Measurements from ENCODE around the gene CAMK1D. TPM values are rescaled to one million over a fixed set of nuclear protein-coding genes. Genes with fewer than 3 reads are reported as not detected.

Gene CAMK1D
- total RNA-seq, 4 donors from 2014 or later: 0.55 to 2.2 (median 1.5) TPM

- no peaks in the 10 kb centered on the region for H3K9me3 ChIP-seq
- H3K36me3 ChIP-seq: no peaks in the 10 kb centered on the region
- TF ChIP-seq POLR2A (IDR thresholded peaks at IDR 0.05) (no peak), CTCF (IDR thresholded peaks at IDR 0.05 in 4 of 5, conservative IDR thresholded peaks at IDR 0.05 in 1 of 5) (no peak)
- no peaks in the 10 kb centered on the region for H3K4me1 ChIP-seq
- no peak overlapping the region for H3K4me3 ChIP-seq
- in situ Hi-C loops (cut with MboI; ENCODE audit: low sequenced_read_pairs in 4 of 4) (no loop called here), intact Hi-C loops (cut with DNase I; ENCODE audit: low total_unique reads) (no loop called here)
- H3K27me3 ChIP-seq: no peaks in the 10 kb centered on the region
- H3K27ac ChIP-seq: no peak overlapping the region
- DNase-seq: no peak
- no peak for ATAC-seq
Measured at GRCh38 chr10:12597176-12597575, 247.8 kb downstream of the CAMK1D start.

DNA sequence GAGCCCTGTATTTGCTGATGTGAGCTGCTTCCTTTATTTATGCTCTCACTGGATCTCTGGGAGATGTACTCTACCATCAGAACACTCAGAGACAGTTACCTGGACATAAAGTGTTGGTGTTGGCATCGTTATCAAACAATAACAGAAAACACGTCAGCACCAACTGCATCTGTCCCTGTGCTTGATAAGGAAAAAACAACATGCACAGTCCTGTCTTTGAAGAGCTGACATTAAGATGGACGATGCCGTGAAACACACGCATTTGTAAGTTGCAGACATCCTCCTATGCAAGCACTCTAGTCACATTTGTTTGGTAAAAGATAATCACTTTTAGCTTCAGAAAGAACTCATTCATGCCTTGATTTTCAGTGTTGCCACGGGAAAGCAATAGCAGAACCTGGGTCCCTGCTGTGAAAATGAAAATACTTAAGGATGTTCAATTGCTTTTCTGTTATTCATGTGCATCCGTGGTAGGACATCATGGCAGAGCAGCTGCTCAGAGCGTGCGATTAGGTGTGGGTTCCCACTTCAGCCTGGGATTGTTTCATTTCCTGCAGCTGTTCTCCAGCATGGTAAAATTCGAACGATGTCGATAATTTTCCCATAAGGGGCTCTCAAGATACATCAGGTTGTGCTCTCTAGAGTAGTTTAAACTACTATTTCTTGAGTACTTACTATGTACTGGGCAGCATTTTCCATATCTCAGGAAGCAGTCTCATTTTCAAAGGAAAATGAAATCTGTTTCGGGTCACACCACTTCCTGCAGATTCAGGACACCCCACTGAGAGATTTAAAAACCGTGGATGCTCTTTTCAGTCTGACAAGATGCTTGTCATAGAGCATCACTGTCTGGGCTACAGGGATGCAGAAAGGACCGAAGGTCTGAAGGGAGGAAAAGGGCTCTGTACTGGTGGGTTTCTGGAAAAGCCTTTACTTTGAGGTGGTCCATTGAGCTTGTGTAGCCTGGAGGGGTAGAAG lies 248.7 kb downstream of the CAMK1D start:
- DNase-seq (no peak), ATAC-seq (no peak)
- no peaks in the 10 kb centered on the region for H3K4me1 ChIP-seq
- intact Hi-C loops (cut with DNase I; ENCODE audit: low total_unique reads): no loop called here
- H3K9me3 ChIP-seq: no peaks in the 10 kb centered on the region
- H3K4me3 ChIP-seq: no peak overlapping the region
- H3K27me3 ChIP-seq: no peaks in the 10 kb centered on the region
- in situ Hi-C loops (cut with MboI; ENCODE audit: low sequenced_read_pairs in 4 of 4): no loop called here
- H3K36me3 ChIP-seq: no peaks in the 10 kb centered on the region
- TF ChIP-seq CTCF (IDR thresholded peaks at IDR 0.05 in 4 of 5, conservative IDR thresholded peaks at IDR 0.05 in 1 of 5) (no peak), POLR2A (IDR thresholded peaks at IDR 0.05) (no peak)
- H3K27ac ChIP-seq: no peak overlapping the region

DNA sequence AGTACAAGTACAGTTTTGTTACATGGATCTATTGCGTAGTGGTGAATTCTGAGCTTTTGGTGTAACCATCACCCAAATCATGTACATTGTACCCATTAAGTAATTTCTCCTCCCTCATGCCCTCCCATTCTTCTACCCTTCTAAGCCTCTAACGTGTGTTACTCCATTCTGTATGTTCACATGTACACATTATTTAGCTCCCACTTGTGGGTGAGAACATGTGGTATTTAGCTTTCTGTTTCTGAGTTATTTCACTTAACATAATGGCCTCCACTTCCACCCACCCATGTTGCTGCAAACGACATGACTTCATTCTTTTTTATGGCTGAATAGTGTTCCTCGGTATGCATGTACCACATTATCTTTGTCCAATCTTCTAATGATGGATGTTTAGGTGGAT lies 251.3 kb downstream of the CAMK1D start:
- Histone ChIP-seq H3K27me3 (no peaks in the 10 kb centered on the region), H3K4me1 (no peaks in the 10 kb centered on the region), H3K27ac (no peak overlapping the region), H3K4me3 (no peak overlapping the region), H3K36me3 (no peaks in the 10 kb centered on the region), H3K9me3 (no peaks in the 10 kb centered on the region)
- no peak for ATAC-seq
- intact Hi-C loops (cut with DNase I; ENCODE audit: low total_unique reads): no loop called here
- in situ Hi-C loops (cut with MboI; ENCODE audit: low sequenced_read_pairs in 4 of 4): no loop called here
- DNase-seq: no peak
- TF ChIP-seq CTCF (IDR thresholded peaks at IDR 0.05 in 4 of 5, conservative IDR thresholded peaks at IDR 0.05 in 1 of 5) (no peak), POLR2A (IDR thresholded peaks at IDR 0.05) (no peak)

DNA sequence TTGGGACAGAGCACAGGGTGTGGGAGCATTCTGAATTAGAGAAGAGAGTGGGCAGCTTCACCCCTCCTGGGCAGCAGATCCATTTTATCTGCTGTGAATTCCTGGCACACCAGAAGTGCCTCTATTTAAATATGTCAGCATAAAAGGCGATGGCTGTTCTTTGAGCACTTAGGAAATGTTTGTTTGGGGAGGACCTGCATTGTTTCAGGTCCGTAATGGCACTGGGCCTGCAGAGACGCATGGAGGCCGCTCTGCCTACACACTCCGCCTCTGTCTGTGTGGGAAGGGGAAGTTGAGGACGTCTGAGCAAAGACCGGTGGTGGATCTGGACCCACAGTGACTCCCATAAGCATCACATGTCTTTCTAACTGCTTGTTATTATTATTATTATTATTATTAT lies 253.2 kb downstream of the CAMK1D start:
- no peaks in the 10 kb centered on the region for H3K27me3 ChIP-seq
- ATAC-seq (no peak), DNase-seq (no peak)
- no peak overlapping the region for H3K27ac ChIP-seq
- no peaks in the 10 kb centered on the region for H3K4me1 ChIP-seq
- no peak for TF ChIP-seq POLR2A (IDR thresholded peaks at IDR 0.05)
- no peak for TF ChIP-seq CTCF (IDR thresholded peaks at IDR 0.05 in 4 of 5, conservative IDR thresholded peaks at IDR 0.05 in 1 of 5)
- no peak overlapping the region for H3K4me3 ChIP-seq
- intact Hi-C loops (cut with DNase I; ENCODE audit: low total_unique reads): no loop called here
- H3K36me3 ChIP-seq: no peaks in the 10 kb centered on the region
- no peaks in the 10 kb centered on the region for H3K9me3 ChIP-seq
- in situ Hi-C loops (cut with MboI; ENCODE audit: low sequenced_read_pairs in 4 of 4): no loop called here

All from gastrocnemius medialis (tissue), 4 donors.